ENCODE results near the gene PER1.

Gene PER1

DNA sequence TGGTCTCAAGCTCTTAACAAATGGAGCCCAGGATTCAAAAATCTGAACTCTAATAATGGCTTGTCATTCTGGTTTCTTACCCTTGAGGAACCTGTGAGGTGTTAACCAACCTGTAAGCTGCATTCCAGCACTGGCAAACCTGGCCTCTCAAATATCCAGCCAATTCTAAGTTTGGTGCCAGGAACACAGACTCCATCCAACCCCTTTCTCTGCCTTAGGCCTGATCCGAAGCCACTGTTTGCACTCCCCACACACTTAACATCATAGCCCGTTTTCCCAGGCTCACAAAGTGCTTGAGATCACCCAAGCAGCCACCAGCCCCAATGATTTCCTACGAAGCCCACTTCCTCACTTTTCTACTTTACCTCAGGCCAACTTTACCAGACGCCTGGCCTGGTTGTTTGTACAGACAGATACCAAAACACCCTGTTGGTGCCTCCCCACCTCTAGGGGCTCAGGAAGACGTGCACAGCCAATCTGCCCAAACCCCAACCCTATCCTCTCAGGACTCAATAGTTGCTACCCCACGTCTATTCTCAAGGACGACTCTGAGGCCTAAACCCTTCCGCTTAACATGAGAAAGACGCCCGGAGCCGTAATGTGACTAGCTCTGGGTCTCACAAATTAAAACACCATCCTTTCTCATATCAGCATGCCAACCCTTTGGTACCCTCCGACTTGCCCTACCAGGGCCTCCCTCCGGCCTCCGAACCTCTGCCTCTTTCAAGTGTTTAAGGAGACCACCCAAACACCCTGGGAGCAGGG lies 3.2 kb upstream of the PER1 start:
- peak overlapping the region; percentile 75 for H3K4me3 ChIP-seq (ENCODE audit: low read depth, low read length)

DNA sequence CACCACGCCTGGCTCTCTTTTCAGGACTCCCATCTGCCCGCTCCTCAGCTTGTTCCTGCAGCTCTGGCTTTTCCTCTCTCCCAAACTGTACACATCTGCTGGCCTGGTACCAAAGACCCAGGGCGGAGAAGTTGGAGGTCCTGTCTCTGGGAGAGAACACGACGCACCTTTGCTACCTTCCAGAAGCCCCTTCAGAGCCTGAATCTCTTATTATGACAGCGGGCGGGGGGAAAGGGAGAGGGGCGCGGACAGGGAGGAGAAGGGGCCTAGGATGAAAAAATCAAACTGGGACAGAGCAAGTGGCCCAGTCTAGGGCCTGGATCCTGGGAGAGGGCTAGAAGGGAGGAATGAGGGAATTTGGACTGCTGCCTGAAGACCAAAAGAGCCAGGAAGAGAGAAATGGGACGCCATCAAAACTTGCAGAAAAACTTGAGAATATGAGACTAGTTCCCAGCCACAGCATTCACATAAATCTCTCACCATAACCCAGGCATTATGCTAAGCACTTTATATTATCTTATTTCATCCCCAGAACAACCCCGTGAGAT lies 2.5 kb upstream of the PER1 start:
- peak overlapping the region; percentile 5 for H3K4me3 ChIP-seq (ENCODE audit: low read depth, low read length)

DNA sequence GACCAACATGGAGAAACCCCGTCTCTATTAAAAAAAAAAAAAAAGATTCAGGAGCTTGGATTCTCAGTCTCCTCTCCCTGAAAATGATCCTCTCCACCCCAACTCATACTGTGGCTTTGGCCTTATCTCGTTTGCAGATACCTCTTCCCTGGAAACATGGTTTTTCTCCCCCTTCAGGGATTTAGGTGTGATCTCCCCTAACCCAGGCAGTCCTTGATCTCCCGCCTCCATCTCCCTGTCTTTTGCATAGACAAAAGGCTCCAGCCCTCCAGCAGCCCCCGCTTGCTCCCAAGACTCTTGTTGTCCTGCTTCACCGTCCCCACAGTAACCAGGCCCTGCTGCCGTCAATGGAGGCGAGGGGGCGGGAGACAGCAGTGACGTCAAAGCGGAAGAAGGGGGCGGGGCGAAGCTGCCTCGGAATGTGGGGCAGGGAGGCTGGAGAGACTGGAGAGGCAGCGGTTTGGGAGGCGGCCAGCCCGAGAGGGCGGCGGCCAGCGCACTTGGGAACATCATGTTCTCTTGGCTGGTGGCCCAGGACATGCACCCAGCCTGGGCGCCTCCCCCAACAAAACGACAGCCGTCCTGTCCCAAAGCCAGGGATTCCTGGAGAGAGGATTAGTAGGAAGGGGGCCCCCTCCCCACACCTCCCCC lies 1.9 kb upstream of the PER1 start:
- peak overlapping the region; percentile 5 for H3K4me3 ChIP-seq (ENCODE audit: low read depth, low read length)

DNA sequence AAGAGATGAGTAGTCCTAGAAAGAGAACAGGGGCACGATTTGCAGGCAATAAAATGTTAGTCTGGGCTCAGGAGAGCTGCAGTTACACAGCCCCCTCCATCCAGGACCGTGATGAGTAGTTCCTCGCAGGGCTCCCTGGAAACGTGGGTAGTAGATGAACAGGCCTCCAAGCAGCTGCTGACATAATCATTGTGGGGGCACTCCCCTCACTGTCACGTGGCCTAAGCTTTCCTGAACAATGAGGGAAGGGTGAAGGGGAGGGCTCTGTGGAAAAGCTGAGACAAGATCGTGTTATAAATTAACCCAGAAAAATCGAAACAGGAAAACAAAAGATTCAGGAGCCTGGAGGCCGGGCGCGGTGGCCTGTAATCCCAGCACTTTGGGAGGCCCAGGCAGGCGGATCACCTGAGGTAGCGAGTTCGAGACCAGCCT lies 1.3 kb upstream of the PER1 start:
- H3K4me3 ChIP-seq (ENCODE audit: low read depth, low read length): no peak overlapping the region

DNA sequence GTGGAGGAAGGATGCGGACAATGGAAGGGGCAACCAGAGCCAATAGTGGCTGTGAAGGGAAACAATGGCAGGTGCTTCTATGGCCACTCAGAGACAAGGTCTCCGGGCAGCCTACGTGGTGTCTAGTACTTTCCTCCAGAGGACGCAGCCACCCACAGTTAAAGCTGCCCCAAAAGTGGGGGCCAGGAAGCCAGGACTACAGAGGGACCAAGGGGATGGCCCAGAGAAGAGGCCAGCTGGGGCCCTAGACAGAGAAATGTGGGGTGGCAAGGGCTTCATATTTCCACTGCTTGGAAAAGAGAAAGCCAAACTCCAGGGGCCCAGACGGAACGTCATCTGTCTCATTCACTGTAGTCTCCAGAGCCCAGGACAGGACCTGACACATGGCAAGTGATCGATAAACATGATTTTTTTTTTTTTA lies 837 bp upstream of the PER1 start:
- H3K4me3 ChIP-seq (ENCODE audit: low read depth, low read length): no peak overlapping the region

DNA sequence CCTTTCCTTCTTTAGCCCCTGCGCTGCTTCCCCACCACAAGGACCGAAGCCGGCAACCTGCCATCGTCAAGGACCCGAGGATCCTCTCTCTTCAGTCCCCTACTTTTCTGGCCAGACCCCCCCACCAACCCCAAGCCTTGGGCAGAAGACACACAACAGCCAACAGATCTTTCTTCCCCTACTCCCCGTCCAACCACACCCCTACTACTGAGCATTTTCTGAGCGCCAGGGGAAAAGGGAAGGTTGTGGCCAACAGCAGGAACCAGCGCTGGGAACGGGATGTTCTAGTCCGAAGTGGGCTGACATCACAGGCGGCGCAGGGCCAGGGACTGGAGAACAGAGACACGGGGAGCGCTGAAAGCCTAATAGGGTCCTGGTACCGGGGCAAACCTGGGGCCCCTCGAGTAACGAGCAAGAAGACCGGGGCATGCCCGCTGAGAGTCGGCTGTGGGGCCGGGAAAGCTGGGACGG lies 528 bp downstream of the PER1 start:
- H3K4me3 ChIP-seq (ENCODE audit: low read depth, low read length): peak overlapping the region; percentile 84

DNA sequence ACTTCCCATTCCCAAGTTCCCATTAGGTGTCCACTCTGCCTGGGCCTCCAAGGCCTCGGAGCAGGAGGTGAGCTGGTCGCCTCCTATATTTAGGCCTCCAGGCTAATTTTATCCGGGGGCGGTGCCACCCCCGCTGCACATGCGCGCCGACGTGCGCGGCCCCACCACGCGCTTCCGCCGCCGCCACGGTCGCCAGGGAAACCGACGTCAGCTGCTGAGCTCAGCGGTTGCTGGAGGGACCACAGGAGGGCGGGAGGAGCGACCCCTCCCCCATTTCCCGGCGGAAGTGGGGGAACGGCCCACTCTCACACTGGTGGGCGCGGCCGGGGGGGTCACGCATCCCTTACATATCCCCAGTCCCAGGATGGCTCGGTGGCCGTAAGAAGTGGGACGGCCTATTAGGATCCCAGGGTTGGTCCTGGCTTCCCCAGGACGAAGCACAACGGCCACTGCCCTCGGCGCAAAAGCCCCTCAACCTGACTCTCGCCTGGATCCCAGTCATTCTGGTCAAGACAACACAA lies 1.0 kb downstream of the PER1 start:
- peak overlapping the region; percentile 84 for H3K4me3 ChIP-seq (ENCODE audit: low read depth, low read length)

DNA sequence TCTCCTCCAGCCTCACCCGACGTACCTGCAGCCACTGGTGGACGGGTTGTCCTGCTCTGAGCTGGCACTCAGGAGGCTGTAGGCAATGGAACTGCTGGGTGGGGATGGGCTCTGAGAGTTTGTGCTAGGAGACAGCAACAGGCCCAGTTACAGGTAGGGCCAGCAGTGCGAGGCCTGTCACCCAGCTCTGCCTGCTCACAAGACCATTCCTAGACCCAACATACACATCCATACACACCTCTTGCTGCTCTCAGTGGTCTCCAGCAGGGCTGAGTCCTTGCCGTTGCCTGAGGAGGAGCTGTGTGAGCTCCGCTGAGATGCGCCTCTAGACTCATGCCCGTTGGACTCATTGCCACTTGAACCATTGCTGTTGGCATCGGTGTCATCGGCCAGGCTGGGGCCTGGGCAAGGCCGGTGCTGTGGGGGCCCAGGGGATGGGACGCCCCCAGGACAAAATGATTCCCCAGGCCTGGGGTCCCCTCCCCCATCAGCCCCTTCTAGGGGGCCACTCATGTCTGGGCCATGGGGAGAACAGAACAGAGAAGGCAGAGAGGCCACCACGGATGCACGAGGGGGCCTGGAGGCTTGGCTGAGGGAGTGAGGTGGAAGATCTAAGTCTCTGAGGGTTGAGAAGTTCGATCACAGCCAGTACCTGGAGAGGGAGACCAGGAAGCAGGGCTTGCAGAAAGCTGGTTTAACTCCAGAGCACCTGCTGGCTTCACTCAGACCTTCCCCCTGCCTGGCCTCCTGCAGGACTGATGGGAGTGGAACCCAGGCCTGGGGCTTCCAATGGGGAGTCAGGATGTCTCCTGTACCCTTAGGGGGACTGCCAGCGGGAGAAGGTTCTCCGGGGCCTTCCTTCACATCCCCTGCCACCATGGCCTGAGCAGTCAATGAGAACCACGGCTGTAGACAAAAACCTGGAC lies 1.7 kb downstream of the PER1 start:
- no peak overlapping the region for H3K4me3 ChIP-seq (ENCODE audit: low read depth, low read length)

DNA sequence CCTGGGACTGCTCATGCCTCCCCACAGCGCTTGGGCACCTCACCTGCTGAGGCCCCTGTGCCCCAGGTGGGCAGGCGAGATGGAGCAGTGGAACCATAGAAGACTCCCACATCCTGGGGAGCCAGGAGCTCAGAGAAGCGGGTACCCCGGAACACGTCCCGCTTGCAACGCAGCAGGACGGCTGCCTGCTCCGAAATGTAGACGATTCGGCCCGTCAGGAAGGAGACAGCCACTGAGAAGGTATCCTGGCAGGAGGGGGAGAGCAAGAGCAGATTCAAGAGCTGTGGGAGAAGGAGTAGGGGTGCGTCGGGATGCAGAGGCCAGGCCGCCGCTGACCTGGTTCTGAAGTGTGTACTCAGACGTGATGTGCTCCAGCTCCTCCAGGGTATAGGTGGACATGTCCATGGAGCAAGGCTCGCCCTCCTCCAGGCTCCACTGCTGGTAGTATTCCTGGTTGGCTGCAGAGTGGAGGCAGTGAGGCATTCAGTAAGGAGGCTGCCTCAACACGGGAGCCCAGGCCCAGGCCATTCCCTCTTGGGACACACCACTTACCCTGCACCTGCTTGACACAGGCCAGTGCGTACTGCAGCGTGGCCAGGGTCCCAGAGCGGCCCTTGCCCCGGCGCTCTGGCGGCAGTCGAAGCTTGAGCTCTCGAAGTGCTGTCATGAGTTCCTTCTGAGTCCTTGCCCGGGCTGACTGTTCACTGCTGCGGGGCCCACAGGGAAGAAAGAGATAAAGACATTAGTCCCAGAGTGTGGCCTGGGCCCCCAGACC lies 2.6 kb downstream of the PER1 start:
- no peak overlapping the region for H3K4me3 ChIP-seq (ENCODE audit: low read depth, low read length)

DNA sequence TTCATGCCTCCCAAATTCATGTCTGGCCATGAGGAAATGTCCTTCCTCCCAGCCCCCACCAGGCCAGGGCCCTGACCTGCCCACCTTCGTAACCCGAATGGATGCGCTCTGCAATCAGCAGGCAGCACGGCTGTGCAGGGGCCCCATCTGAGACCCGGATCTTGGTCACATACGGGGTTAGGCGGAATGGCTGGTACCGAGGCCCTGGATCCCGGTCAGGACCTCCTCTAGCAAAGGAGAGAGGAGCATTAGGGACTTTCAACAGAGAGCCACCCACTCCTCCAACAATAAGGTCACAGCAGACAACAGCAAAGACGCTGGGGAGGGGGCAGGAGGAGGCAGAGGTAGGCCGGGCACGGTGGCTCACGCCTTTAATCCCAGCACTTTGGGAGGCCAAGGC lies 3.6 kb downstream of the PER1 start:
- H3K4me3 ChIP-seq (ENCODE audit: low read depth, low read length): no peak overlapping the region

DNA sequence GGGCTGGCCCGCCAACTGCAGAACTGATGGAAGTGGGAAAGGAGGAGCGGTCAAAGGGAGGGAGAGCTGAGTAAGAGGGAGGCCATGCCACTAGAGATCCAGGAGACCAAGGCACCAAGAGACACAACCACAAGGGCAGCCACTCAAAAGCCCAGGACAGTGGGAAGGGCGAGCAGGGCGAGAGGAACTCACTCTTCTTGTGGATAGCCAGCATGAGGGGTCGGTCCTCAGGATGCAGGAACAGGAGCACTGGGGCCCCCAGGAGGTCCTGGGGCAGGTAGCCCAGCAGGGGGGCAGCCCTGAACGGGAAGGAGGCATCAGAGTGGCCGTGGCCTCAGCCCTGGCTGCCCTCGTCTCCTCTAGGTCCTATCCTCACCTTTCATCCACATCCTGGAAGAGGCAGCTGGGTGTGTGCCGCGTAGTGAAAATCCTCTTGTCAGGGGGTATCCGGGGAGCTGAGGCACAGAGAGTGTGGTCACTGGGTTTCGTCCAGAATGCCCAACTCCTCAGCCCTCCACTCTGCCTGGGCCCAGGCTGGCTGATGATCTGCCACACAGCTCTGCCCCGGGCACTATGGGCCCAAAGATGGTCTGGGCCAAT lies 4.3 kb downstream of the PER1 start:
- H3K4me3 ChIP-seq (ENCODE audit: low read depth, low read length): no peak overlapping the region

DNA sequence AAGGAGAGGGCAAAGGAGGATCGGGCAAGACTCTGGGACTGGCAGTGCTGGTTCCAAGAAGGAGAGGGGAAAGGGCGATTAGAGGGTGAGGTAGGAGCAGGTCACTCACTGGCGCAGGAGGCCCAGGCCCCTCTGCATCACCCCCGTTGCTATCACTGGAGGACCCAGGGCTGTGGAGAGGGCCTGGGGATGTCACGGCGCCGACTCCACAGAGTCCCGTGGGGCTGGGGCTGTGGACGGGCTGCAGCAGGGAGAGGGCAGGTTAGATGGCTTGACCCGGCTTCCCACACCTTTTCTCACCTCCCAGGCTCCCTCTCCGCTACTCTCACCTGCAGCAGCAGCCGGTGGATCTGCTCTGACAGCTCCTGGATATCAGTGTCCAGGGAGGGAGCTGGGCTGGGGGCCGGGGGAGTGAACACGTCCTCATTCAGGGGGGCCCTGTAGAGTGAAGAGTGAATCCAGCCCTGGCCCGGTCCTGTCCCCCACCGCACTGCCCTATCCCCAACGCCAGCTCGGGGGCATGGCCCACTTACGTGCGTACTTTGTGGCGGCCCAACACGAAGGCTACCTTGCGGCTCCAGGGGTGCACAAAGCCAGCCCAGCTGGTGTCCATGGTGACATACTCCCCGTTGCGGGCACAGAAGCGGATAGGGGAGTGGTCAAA lies 4.9 kb downstream of the PER1 start:
- H3K4me3 ChIP-seq (ENCODE audit: low read depth, low read length): no peak overlapping the region

DNA sequence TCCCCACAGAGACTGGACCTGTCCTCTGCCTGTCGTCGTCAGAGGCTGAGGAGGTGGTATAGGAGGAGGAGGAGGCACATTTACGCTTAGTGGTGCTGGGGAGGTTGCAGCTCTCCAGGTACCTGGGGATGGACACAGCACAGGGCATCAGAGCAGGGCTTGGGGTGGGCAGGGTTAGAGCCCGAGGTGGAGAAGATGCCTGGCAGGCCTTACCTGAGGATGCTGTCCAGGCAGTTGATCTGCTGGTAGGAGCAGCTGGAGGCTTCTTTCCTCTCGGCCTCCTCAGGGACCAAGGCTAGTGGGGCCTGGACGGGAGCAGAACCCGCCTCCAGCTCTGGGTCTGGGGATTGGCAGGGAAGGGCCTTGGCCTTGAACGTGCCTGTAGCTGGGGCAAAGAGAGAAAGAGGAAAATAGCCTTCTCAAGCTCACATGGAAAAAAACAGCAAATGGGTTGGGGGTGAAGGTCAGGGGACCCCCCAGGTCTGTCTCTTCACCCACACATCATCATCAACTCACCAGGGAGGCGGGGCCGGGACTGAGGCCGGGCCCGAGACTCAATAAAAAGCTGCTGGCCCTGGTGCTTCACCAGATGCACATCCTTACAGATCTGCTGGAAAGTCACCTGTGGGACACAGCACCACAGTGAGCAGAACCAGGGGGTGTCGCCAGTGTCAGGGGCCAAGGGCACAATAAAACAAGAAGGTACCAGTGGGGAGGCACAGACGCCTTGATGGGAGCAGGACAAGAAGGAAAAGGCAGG lies 5.6 kb downstream of the PER1 start:
- H3K4me3 ChIP-seq (ENCODE audit: low read depth, low read length): no peak overlapping the region

DNA sequence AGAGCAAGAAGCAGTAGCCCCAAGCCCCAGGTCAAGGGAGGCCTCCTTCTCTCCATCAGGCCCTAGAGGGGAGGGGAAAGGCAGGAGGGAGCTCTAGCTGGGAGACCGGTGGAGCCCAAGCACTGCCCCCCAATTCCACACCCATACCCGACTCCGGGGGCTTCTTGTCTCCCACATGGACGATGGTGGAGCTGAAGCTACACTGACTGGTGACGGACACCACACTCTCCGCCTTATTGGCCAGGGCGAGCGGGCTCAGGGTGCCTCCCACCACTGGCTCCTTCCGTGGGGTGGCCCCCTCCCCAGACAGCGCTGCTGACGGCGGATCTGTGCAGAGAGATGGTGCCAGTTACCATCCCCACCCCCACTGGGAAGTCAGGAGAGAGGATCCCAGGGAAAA lies 6.4 kb downstream of the PER1 start:
- no peak overlapping the region for H3K4me3 ChIP-seq (ENCODE audit: low read depth, low read length)

DNA sequence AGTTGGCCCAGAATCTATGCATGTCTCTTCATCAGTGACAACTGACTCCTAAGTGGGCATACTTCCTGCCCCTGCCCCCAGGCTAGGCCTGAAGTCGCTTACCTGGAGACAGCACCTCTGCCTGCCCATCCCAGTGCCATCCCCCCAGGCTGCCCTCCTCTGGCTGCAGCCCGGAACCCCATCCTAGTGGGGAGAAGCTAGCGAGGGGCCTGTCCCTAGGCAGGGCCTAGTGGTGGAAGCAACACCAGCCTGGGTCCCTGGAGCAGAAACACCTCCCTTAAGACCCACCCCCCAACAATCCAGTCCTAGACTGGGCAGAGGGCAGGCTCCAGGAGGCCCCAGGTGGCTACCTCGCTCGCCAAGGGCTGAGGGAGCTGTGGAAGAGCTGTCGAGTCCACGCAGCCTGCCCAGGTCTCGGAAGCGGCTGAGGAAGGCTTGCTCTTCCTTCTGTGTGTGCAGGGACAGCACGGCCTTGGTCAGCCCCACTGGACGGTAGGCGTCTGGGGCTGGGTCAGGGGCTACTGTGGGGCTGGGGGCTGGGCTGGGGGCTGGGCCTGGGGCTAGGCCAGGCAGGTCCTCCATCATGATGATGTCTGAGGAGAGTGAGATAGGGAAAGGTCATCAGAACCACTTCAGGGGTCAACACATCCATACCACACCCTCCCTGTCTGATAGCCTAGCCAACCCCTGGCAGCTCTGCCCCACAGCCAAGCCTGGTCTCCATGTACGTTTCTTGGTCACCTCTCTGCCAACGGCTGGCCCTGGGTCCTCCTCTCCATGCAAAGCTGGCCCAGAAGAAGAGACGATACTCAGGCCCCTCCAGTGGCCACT lies 7.6 kb downstream of the PER1 start:
- no peak overlapping the region for H3K4me3 ChIP-seq (ENCODE audit: low read depth, low read length)

DNA sequence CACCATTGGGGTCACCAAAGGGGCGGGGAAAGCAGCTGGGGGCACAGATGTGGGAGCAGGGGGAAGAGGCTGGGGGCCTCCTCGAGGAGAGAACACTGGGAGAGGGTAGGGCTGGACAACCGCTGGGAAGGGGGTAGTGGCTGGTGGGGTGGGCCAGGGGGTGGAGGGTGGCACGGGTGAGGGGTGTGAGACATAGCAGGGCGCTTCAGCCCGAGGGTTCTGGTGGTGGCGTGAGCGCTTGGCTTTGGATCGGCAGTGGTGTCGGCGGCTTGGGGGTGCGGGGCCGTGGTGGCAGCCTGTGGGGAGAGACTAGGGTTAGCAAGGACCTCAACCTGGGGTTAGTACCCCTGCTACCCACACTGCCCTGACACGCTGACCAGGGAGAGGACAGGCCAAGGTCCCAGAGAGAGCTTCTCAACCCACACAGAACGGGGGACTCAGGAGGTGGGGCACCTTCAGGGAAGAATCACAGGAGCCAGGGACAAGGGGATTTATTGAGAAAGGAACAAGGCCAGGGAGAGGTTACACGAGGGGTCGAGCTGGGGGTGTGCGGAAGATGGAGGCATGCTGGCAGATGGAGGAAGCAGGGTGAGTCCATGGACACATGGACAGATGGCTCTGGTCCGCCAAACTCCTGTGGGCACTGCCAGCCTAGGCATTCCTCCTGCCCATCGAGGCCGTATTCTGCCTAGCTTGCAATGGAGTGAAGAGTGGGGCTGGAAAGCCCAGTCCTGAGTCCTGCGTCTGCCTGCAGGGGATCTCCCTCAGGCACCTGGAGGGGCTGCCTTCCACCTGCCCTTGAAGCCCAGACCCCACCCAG lies 8.4 kb downstream of the PER1 start:
- H3K4me3 ChIP-seq (ENCODE audit: low read depth, low read length): no peak overlapping the region
